NOMO-1 treated with dmso at 0.1 percent for 144 hours (cell line): ENCODE results near the gene MED26.

Experiments used
- DNase-seq: peaks from one replicate; lab custom pipeline; 2025; ENCODE audit not compliant: unreplicated experiment; lab: John Stamatoyannopoulos, UW

MED26 gene

GRCh38 chr19:16590876-16591802, 36.9 kb downstream of the MED26 start:
- no peak for DNase-seq

GRCh38 chr19:16589917-16590316, 38.1 kb downstream of the MED26 start:
- no peak for DNase-seq

GRCh38 chr19:16588824-16589577, 39.0 kb downstream of the MED26 start:
- DNase-seq: no peak

- peak; percentile 93 for DNase-seq
These were observed 39.9 kb downstream of the MED26 start for GRCh38 chr19:16587833-16588823.

- DNase-seq: no peak
These were observed 40.8 kb downstream of the MED26 start for GRCh38 chr19:16586991-16587832.

- no peak for DNase-seq
These were observed 41.5 kb downstream of the MED26 start for GRCh38 chr19:16586477-16586871.

GRCh38 chr19:16585808-16586476, 42.1 kb downstream of the MED26 start:
- peak; percentile 55 for DNase-seq

- DNase-seq: no peak
These were observed 42.8 kb downstream of the MED26 start for GRCh38 chr19:16585094-16585801.

GRCh38 chr19:16584248-16585093, 43.5 kb downstream of the MED26 start:
- DNase-seq: peak; percentile 52

GRCh38 chr19:16582486-16583261, 45.3 kb downstream of the MED26 start:
- no peak for DNase-seq

- DNase-seq: no peak
These were observed 46.0 kb downstream of the MED26 start for GRCh38 chr19:16581971-16582343.

GRCh38 chr19:16581145-16581970, 46.6 kb downstream of the MED26 start:
- no peak for DNase-seq

GRCh38 chr19:16579381-16579780, 48.6 kb downstream of the MED26 start:
- no peak for DNase-seq

- no peak for DNase-seq
These were observed 50.4 kb downstream of the MED26 start for GRCh38 chr19:16577531-16577985.

GRCh38 chr19:16576690-16577530, 51.1 kb downstream of the MED26 start:
- DNase-seq: no peak
